HUES6 (cell line): ENCODE results near the gene OXNAD1.

Source experiments
- H3K27ac ChIP-seq: 2 replicates; pipeline ENCODE4 v1.7.0; 2013; ENCODE audit warnings: low read depth, mild to moderate bottlenecking, low read length, inconsistent platforms
- H3K27me3 ChIP-seq: 2 replicates; pipeline ENCODE4 v1.6.1; 2013; ENCODE audit warnings: low read length; ENCODE audit not compliant: control insufficient read depth, insufficient read depth
- H3K36me3 ChIP-seq: 2 replicates; pipeline ENCODE4 v1.6.1; 2013; ENCODE audit warnings: low read length; ENCODE audit not compliant: control insufficient read depth, insufficient read depth
- H3K4me1 ChIP-seq: 2 replicates; pipeline ENCODE4 v1.6.1; 2013; ENCODE audit warnings: low read length; ENCODE audit not compliant: control insufficient read depth, insufficient read depth
- H3K4me3 ChIP-seq: 2 replicates; pipeline ENCODE4 v1.5.1; 2013; ENCODE audit warnings: low read depth, low read length
- H3K9ac ChIP-seq: one replicate; pipeline ENCODE4 v1.6.1; 2013; ENCODE audit warnings: mild to moderate bottlenecking, low read length
- H3K9me3 ChIP-seq: 2 replicates; pipeline ENCODE4 v1.6.1; 2013; ENCODE audit warnings: low read depth, low read length; ENCODE audit not compliant: control insufficient read depth, insufficient read depth

The OXNAD1 gene

GRCh38 chr3:16258177-16258576 is 6.8 kb upstream of the OXNAD1 start:
- Histone ChIP-seq H3K4me3 (no peak overlapping the region), H3K27ac (no peak overlapping the region), H3K27me3 (no peaks in the 10 kb centered on the region), H3K9ac (no peak overlapping the region), H3K4me1 (no peaks in the 10 kb centered on the region), H3K9me3 (no peaks in the 10 kb centered on the region), H3K36me3 (peaks cover 26% of the 10 kb centered on the region)

GRCh38 chr3:16258866-16259265 is 6.1 kb upstream of the OXNAD1 start:
- no peak overlapping the region for H3K27ac ChIP-seq
- no peaks in the 10 kb centered on the region for H3K9me3 ChIP-seq
- no peaks in the 10 kb centered on the region for H3K27me3 ChIP-seq
- no peak overlapping the region for H3K9ac ChIP-seq
- H3K4me1 ChIP-seq: no peaks in the 10 kb centered on the region
- H3K4me3 ChIP-seq: no peak overlapping the region
- H3K36me3 ChIP-seq: peaks cover 26% of the 10 kb centered on the region

GRCh38 chr3:16260046-16260445 is 5.0 kb upstream of the OXNAD1 start:
- Histone ChIP-seq H3K36me3 (peaks cover 26% of the 10 kb centered on the region), H3K9me3 (no peaks in the 10 kb centered on the region), H3K4me1 (no peaks in the 10 kb centered on the region), H3K4me3 (no peak overlapping the region), H3K9ac (no peak overlapping the region), H3K27me3 (no peaks in the 10 kb centered on the region), H3K27ac (no peak overlapping the region)

- Histone ChIP-seq H3K4me3 (no peak overlapping the region), H3K27ac (no peak overlapping the region), H3K9me3 (no peaks in the 10 kb centered on the region), H3K27me3 (no peaks in the 10 kb centered on the region), H3K4me1 (peaks cover 5% of the 10 kb centered on the region), H3K36me3 (peaks cover 26% of the 10 kb centered on the region), H3K9ac (no peak overlapping the region)
Observed at GRCh38 chr3:16262174-16262573, 2.8 kb upstream of the OXNAD1 start.

- H3K9ac ChIP-seq: peak overlapping the region; percentile 81
- H3K27me3 ChIP-seq: no peaks in the 10 kb centered on the region
- no peaks in the 10 kb centered on the region for H3K9me3 ChIP-seq
- H3K36me3 ChIP-seq: peaks cover 24% of the 10 kb centered on the region
- no peak overlapping the region for H3K27ac ChIP-seq
- peak overlapping the region; percentile 88 for H3K4me3 ChIP-seq
- H3K4me1 ChIP-seq: peaks cover 5% of the 10 kb centered on the region
Observed at GRCh38 chr3:16264174-16264707, 771 bp upstream of the OXNAD1 start.

- H3K4me1 ChIP-seq: peaks cover 5% of the 10 kb centered on the region
- H3K9me3 ChIP-seq: no peaks in the 10 kb centered on the region
- peak overlapping the region; percentile 74 for H3K27ac ChIP-seq
- H3K9ac ChIP-seq: peak overlapping the region; percentile 89
- H3K27me3 ChIP-seq: no peaks in the 10 kb centered on the region
- peak overlapping the region; percentile 88 for H3K4me3 ChIP-seq
- H3K36me3 ChIP-seq: peaks cover 19% of the 10 kb centered on the region
Observed at GRCh38 chr3:16265455-16265786, 409 bp downstream of the OXNAD1 start.

GRCh38 chr3:16266714-16267113 is 1.7 kb downstream of the OXNAD1 start:
- Histone ChIP-seq H3K27ac (no peak overlapping the region), H3K27me3 (no peaks in the 10 kb centered on the region), H3K4me1 (peaks cover 5% of the 10 kb centered on the region), H3K4me3 (no peak overlapping the region), H3K9me3 (no peaks in the 10 kb centered on the region), H3K9ac (no peak overlapping the region), H3K36me3 (peaks cover 22% of the 10 kb centered on the region)

GRCh38 chr3:16270855-16271254 is 5.8 kb downstream of the OXNAD1 start:
- Histone ChIP-seq H3K9ac (no peak overlapping the region), H3K9me3 (no peaks in the 10 kb centered on the region), H3K4me1 (peaks cover 4% of the 10 kb centered on the region), H3K27ac (no peak overlapping the region), H3K36me3 (peaks cover 53% of the 10 kb centered on the region), H3K4me3 (no peak overlapping the region), H3K27me3 (no peaks in the 10 kb centered on the region)

GRCh38 chr3:16272588-16272987 is 7.6 kb downstream of the OXNAD1 start:
- H3K9me3 ChIP-seq: no peaks in the 10 kb centered on the region
- H3K4me3 ChIP-seq: no peak overlapping the region
- no peak overlapping the region for H3K27ac ChIP-seq
- H3K9ac ChIP-seq: no peak overlapping the region
- peaks cover 57% of the 10 kb centered on the region for H3K36me3 ChIP-seq
- H3K27me3 ChIP-seq: no peaks in the 10 kb centered on the region
- no peaks in the 10 kb centered on the region for H3K4me1 ChIP-seq

GRCh38 chr3:16273867-16274266 is 8.9 kb downstream of the OXNAD1 start:
- no peak overlapping the region for H3K27ac ChIP-seq

GRCh38 chr3:16277471-16277870 is 12.5 kb downstream of the OXNAD1 start:
- Histone ChIP-seq H3K4me1 (no peaks in the 10 kb centered on the region), H3K9ac (no peak overlapping the region), H3K9me3 (no peaks in the 10 kb centered on the region), H3K36me3 (peaks cover 52% of the 10 kb centered on the region), H3K27me3 (no peaks in the 10 kb centered on the region), H3K4me3 (no peak overlapping the region), H3K27ac (no peak overlapping the region)

More at GRCh38 chr3:16273867-16274266, 8.9 kb downstream of the OXNAD1 start:
- H3K4me3 ChIP-seq: no peak overlapping the region
- no peaks in the 10 kb centered on the region for H3K4me1 ChIP-seq
- no peaks in the 10 kb centered on the region for H3K9me3 ChIP-seq
- H3K9ac ChIP-seq: no peak overlapping the region
- peaks cover 70% of the 10 kb centered on the region for H3K36me3 ChIP-seq
- no peaks in the 10 kb centered on the region for H3K27me3 ChIP-seq
